HK-2 (cell line): ENCODE results near the gene SLC36A2.
"Not testable (repeated sequence)": the region's sequence is repeated elsewhere in the genome, so short reads cannot be mapped to it uniquely, and the experiment has no call there.

Source experiments
- DNase-seq: peaks from one replicate; pipeline ENCODE4 v3.0.0-alpha.2; 2018; ENCODE audit not compliant: unreplicated experiment

The SLC36A2 gene

GRCh38 chr5:151347369-151347768, at the start of gene SLC36A2:
Gene SLC36A2, minus strand, starts transcription at chr5:151347559. Its CDS starts 99 bp downstream, at chr5:151347460.
- DNase-seq, result no peak

GRCh38 chr5:151388960-151389359, 41.6 kb upstream of the SLC36A2 start:
- no peak for DNase-seq

GRCh38 chr5:151384106-151384505, 36.7 kb upstream of the SLC36A2 start:
- DNase-seq, result no peak

GRCh38 chr5:151383011-151383410, 35.7 kb upstream of the SLC36A2 start:
- no peak for DNase-seq

GRCh38 chr5:151382576-151382975, 35.2 kb upstream of the SLC36A2 start:
- no peak for DNase-seq

GRCh38 chr5:151381899-151382298, 34.5 kb upstream of the SLC36A2 start:
- DNase-seq, result no peak

- no peak for DNase-seq
Measured at GRCh38 chr5:151378616-151379015, 31.3 kb upstream of the SLC36A2 start.

GRCh38 chr5:151374539-151374938, 27.2 kb upstream of the SLC36A2 start:
- DNase-seq, result no peak

- not testable (repeated sequence) for DNase-seq
Measured at GRCh38 chr5:151367038-151367437, 19.7 kb upstream of the SLC36A2 start.

- DNase-seq, result no peak
Measured at GRCh38 chr5:151363673-151364072, 16.3 kb upstream of the SLC36A2 start.

GRCh38 chr5:151362970-151363369, 15.6 kb upstream of the SLC36A2 start:
- DNase-seq, result no peak

- no peak for DNase-seq
Measured at GRCh38 chr5:151359391-151359790, 12.0 kb upstream of the SLC36A2 start.

GRCh38 chr5:151357792-151358191, 10.4 kb upstream of the SLC36A2 start:
- DNase-seq, result no peak

- DNase-seq, result no peak
Measured at GRCh38 chr5:151357097-151357496, 9.7 kb upstream of the SLC36A2 start.

GRCh38 chr5:151351671-151352070, 4.3 kb upstream of the SLC36A2 start:
- DNase-seq, result no peak

GRCh38 chr5:151348789-151349188, 1.4 kb upstream of the SLC36A2 start:
- DNase-seq, result no peak

- no peak for DNase-seq
Measured at GRCh38 chr5:151345808-151346478, 1.4 kb downstream of the SLC36A2 start.

GRCh38 chr5:151345187-151345807, 2.1 kb downstream of the SLC36A2 start:
- no peak for DNase-seq

GRCh38 chr5:151344088-151344487, 3.3 kb downstream of the SLC36A2 start:
- DNase-seq, result no peak

GRCh38 chr5:151340004-151340403, 7.4 kb downstream of the SLC36A2 start:
- DNase-seq, result no peak

GRCh38 chr5:151338734-151339133, 8.6 kb downstream of the SLC36A2 start:
- DNase-seq, result no peak

- DNase-seq, result no peak
Measured at GRCh38 chr5:151332857-151333256, 14.5 kb downstream of the SLC36A2 start.

- DNase-seq, result no peak
Measured at GRCh38 chr5:151328734-151329133, 18.6 kb downstream of the SLC36A2 start.

- no peak for DNase-seq
Measured at GRCh38 chr5:151327585-151327984, 19.8 kb downstream of the SLC36A2 start.
